Measurements from ENCODE around the gene KLHL11. TPM values are rescaled to one million over a fixed set of nuclear protein-coding genes. Genes with fewer than 3 reads are reported as not detected.

KLHL11 gene
- total and polyA plus RNA-seq, 2 of the 8 experiments (the other 6 are each of a cell fraction or from before 2014, with no cell fraction given), result 4.2 to 13.7 TPM

DNA sequence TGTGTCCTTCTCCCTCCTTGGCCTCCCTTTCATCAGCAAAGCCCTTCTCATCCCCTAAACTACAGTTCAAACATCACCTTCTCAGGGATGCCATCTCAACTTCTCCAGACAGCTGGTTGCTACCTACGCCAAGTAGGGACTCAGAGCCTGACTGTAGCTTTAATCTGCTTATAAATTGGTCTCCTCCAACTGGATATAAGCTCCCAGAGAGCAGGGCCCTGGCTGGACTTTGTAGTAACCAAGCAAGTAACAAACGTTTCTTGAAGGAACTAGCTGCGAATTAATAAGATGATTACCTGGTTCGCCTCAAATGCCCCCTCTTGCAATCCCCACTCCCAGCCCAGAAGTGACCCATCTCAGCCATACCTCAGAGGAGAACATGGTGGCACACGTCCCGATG is 17.5 kb upstream of the KLHL11 start (continued):
- TF ChIP-seq, protein P1, sequence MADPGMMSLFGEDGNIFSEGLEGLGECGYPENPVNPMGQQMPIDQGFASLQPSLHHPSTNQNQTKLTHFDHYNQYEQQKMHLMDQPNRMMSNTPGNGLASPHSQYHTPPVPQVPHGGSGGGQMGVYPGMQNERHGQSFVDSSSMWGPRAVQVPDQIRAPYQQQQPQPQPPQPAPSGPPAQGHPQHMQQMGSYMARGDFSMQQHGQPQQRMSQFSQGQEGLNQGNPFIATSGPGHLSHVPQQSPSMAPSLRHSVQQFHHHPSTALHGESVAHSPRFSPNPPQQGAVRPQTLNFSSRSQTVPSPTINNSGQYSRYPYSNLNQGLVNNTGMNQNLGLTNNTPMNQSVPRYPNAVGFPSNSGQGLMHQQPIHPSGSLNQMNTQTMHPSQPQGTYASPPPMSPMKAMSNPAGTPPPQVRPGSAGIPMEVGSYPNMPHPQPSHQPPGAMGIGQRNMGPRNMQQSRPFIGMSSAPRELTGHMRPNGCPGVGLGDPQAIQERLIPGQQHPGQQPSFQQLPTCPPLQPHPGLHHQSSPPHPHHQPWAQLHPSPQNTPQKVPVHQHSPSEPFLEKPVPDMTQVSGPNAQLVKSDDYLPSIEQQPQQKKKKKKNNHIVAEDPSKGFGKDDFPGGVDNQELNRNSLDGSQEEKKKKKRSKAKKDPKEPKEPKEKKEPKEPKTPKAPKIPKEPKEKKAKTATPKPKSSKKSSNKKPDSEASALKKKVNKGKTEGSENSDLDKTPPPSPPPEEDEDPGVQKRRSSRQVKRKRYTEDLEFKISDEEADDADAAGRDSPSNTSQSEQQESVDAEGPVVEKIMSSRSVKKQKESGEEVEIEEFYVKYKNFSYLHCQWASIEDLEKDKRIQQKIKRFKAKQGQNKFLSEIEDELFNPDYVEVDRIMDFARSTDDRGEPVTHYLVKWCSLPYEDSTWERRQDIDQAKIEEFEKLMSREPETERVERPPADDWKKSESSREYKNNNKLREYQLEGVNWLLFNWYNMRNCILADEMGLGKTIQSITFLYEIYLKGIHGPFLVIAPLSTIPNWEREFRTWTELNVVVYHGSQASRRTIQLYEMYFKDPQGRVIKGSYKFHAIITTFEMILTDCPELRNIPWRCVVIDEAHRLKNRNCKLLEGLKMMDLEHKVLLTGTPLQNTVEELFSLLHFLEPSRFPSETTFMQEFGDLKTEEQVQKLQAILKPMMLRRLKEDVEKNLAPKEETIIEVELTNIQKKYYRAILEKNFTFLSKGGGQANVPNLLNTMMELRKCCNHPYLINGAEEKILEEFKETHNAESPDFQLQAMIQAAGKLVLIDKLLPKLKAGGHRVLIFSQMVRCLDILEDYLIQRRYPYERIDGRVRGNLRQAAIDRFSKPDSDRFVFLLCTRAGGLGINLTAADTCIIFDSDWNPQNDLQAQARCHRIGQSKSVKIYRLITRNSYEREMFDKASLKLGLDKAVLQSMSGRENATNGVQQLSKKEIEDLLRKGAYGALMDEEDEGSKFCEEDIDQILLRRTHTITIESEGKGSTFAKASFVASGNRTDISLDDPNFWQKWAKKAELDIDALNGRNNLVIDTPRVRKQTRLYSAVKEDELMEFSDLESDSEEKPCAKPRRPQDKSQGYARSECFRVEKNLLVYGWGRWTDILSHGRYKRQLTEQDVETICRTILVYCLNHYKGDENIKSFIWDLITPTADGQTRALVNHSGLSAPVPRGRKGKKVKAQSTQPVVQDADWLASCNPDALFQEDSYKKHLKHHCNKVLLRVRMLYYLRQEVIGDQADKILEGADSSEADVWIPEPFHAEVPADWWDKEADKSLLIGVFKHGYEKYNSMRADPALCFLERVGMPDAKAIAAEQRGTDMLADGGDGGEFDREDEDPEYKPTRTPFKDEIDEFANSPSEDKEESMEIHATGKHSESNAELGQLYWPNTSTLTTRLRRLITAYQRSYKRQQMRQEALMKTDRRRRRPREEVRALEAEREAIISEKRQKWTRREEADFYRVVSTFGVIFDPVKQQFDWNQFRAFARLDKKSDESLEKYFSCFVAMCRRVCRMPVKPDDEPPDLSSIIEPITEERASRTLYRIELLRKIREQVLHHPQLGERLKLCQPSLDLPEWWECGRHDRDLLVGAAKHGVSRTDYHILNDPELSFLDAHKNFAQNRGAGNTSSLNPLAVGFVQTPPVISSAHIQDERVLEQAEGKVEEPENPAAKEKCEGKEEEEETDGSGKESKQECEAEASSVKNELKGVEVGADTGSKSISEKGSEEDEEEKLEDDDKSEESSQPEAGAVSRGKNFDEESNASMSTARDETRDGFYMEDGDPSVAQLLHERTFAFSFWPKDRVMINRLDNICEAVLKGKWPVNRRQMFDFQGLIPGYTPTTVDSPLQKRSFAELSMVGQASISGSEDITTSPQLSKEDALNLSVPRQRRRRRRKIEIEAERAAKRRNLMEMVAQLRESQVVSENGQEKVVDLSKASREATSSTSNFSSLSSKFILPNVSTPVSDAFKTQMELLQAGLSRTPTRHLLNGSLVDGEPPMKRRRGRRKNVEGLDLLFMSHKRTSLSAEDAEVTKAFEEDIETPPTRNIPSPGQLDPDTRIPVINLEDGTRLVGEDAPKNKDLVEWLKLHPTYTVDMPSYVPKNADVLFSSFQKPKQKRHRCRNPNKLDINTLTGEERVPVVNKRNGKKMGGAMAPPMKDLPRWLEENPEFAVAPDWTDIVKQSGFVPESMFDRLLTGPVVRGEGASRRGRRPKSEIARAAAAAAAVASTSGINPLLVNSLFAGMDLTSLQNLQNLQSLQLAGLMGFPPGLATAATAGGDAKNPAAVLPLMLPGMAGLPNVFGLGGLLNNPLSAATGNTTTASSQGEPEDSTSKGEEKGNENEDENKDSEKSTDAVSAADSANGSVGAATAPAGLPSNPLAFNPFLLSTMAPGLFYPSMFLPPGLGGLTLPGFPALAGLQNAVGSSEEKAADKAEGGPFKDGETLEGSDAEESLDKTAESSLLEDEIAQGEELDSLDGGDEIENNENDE (IDR thresholded peaks at IDR 0.05; ENCODE audit: insufficient replicate concordance, low read length), result no peak
- no peak for TF ChIP-seq POLR2A (IDR thresholded peaks at IDR 0.05; ENCODE audit: control extremely low read depth in 1 of 2, low read depth in 2 of 2, low read length in 2 of 2)
- TF ChIP-seq TAF1 (IDR thresholded peaks at IDR 0.05; ENCODE audit: low read depth, low read length), result no peak
- TF ChIP-seq ASH2L (IDR thresholded peaks at IDR 0.05; ENCODE audit: low read length), result no peak
- TF ChIP-seq SAP30 (IDR thresholded peaks at IDR 0.05; ENCODE audit: insufficient read depth, insufficient replicate concordance, low read length), result no peak
- no peak for TF ChIP-seq CHD2 (IDR thresholded peaks at IDR 0.05; ENCODE audit: low read length)

Measured in H1 (cell line).